Activated CD4-positive, alpha-beta T cell treated with anti-CD3 and anti-CD28 coated beads, Interleukin-2, amount 10 ng/mL, durations not matched to agents 24 days and 14 days (primary cell): ENCODE results near the gene GAREM1. TPM values are rescaled to one million over a fixed set of nuclear protein-coding genes. Genes with fewer than 3 reads are reported as not detected.

Source experiments
- DNase-seq: peaks from one replicate; pipeline ENCODE4 v3.0.0; 2022
- H3K27ac Mint-ChIP-seq: one replicate; pipeline ENCODE4 v1.8.0; 2022; ENCODE audit warnings: mild to moderate bottlenecking, mixed read lengths
- H3K27me3 Mint-ChIP-seq: one replicate; pipeline ENCODE4 v1.8.0; 2022; ENCODE audit warnings: mixed read lengths
- H3K36me3 Mint-ChIP-seq: one replicate; pipeline ENCODE4 v1.8.0; 2022; ENCODE audit warnings: low read depth, mild to moderate bottlenecking, mixed read lengths
- H3K4me1 Mint-ChIP-seq: one replicate; pipeline ENCODE4 v1.8.0; 2021; ENCODE audit warnings: mixed read lengths
- H3K4me3 Mint-ChIP-seq: one replicate; pipeline ENCODE4 v1.8.0; 2022; ENCODE audit warnings: mild to moderate bottlenecking, moderate library complexity, mixed read lengths
- H3K9me3 Mint-ChIP-seq: one replicate; pipeline ENCODE4 v1.8.0; 2021; ENCODE audit warnings: mixed read lengths
- intact Hi-C: fragments of 100-400 bp; cut with micrococcal nuclease; formaldehyde crosslinking; loops from one replicate; pipeline ENCODE4 v1.15.1; 2023
- total RNA-seq: library from RNA; stranded (reverse); gene quantifications from 2 replicates; pipeline ENCODE4 v1.2.3, GENCODE V29; 2022

GAREM1 gene
- total RNA-seq, 1 donor from 2014 or later, result not detected

DNA sequence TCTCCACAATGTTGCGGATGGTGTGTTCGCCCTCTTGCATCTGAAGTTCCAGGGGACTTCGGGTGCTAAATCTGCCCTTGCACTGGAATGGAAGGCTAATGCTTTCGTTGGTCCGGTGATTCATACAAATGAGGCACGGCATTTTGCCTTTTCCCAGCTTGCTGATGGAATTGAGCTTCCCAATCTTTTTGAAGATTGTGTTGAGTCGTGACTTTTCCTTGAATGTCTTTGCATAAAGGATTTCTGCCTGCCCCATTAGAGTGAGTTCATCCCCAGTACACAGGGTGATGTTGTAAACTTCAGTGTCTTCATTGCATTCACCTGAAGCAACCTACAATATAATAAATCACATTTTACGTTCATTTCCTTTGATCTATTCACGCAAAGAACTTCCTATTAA, 182.8 kb downstream of the GAREM1 start:
- Mint-ChIP-seq H3K36me3 (no peaks in the 10 kb centered on the region), H3K4me3 (no peak overlapping the region), H3K4me1 (no peaks in the 10 kb centered on the region), H3K9me3 (no peaks in the 10 kb centered on the region), H3K27ac (no peak overlapping the region), H3K27me3 (peaks cover 2% of the 10 kb centered on the region)
- no peak for DNase-seq
- intact Hi-C loops, result no loop called here

DNA sequence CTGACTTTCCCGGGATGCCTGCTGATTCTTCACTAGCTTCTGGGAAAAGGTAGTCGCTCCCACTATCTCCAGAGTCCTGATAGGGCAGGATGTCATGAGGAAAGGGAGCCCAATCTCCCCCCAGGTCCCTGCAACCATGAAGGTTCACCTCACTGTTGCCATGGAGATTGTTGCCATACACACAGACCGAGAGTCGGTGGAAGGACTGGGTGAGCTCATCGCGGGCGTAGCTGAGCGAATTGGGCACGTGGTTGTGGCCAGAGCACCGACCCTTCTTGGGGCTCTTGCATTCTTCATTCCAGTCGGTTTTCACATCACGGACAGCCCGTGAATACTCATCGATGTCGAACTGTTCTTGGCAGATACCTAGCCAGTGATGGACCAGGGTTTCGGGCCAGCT, 183.4 kb downstream of the GAREM1 start:
- intact Hi-C loops, result no loop called here
- Mint-ChIP-seq H3K27ac (no peak overlapping the region), H3K9me3 (no peaks in the 10 kb centered on the region), H3K36me3 (no peaks in the 10 kb centered on the region), H3K4me1 (no peaks in the 10 kb centered on the region), H3K4me3 (no peak overlapping the region), H3K27me3 (peaks cover 2% of the 10 kb centered on the region)
- no peak for DNase-seq

DNA sequence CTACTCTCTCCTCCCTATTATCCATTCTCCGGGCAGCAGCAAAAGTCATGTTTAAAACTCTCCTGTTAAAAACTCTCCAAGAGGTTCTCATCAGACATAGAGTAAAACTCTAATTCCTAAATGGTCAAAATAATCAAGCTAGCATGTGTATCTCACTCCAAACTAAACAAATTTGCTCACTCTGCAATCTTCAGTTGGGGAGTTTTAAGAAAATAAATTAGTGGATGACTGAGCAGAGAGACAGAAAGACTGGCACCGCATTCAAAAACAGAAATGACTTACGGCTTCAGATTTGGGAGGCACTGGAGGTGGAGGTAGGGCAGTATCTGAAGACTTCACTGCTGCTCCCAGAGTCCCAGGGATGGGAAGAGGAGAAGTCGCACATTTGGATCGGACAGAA, 183.9 kb downstream of the GAREM1 start:
- no peaks in the 10 kb centered on the region for H3K36me3 Mint-ChIP-seq
- no peaks in the 10 kb centered on the region for H3K9me3 Mint-ChIP-seq
- no peak overlapping the region for H3K4me3 Mint-ChIP-seq
- no peaks in the 10 kb centered on the region for H3K4me1 Mint-ChIP-seq
- DNase-seq, result no peak
- H3K27ac Mint-ChIP-seq, result no peak overlapping the region
- peaks cover 2% of the 10 kb centered on the region for H3K27me3 Mint-ChIP-seq
- intact Hi-C loops, result no loop called here

DNA sequence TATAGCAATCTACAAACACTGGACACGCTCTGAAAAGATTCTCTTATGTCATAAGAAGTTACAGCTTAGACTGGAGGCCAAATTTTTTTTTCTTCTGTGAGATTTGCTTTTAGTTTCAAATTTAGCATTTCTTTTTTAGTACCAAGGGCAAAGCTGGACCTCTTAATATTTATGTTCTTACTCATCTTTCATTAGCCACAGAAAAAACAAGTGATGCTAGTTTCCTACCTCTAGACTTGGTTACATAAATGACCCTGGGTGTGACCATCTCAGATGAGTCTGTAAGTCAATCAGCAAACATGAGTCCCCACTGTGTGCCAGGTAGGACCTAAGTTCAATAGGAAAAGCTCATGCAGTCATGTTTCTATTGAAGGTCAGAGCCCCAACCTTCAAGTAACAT, 186.4 kb downstream of the GAREM1 start:
- DNase-seq, result no peak
- Mint-ChIP-seq H3K27ac (no peak overlapping the region), H3K36me3 (no peaks in the 10 kb centered on the region), H3K4me1 (no peaks in the 10 kb centered on the region), H3K27me3 (no peaks in the 10 kb centered on the region), H3K9me3 (no peaks in the 10 kb centered on the region), H3K4me3 (no peak overlapping the region)
- intact Hi-C loops, result no loop called here

DNA sequence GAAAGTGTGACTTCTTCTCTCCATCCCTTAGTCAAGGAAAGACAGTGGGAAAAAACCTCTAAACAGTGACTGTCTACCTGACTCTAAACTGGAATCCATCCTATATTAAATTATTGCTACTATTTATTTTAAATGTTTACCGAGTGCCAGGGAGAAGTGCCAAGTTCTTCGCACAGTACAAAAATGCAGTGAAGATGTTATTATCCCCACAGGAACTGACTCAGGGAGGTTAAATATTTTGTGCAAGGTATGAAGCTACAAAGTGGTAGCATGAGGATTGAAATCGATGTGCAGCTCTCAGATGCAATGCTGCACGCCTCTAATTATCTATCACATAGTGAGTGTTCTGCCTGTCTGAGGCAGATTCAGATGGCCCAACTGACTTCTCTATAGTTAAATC, 189.8 kb downstream of the GAREM1 start:
- H3K4me1 Mint-ChIP-seq, result no peaks in the 10 kb centered on the region
- DNase-seq, result no peak
- H3K9me3 Mint-ChIP-seq, result no peaks in the 10 kb centered on the region
- no peak overlapping the region for H3K4me3 Mint-ChIP-seq
- no peak overlapping the region for H3K27ac Mint-ChIP-seq
- H3K27me3 Mint-ChIP-seq, result peaks cover 7% of the 10 kb centered on the region
- intact Hi-C loops, result no loop called here
- H3K36me3 Mint-ChIP-seq, result no peaks in the 10 kb centered on the region

DNA sequence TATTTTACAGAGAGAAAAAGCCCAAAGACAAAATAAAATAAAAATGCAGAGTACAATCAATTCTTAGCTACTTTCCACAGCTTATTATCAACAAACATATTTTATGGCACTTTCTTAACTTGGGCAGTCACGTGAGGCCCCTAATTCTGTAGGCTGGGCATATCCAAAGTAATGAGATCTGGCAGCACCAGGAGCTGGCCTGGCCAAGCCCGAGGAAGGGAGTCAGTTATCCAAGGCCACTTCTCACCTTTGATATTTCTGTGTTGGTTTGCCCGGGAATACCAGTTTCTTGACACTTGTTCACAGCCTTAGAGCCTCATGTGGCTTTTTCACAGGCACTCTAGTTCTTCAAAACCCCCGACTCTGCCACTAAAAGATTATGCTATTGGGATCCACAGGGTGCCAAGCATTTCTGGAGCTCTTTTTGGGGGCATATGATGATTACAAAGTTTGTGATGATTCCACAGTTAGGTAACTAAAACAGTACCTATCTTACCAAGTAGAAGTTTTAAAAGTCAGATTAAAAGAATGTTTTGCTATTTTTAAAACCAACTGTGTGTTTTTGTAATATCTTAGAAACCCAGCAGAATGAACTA, 190.4 kb downstream of the GAREM1 start:
- Mint-ChIP-seq H3K9me3 (no peaks in the 10 kb centered on the region), H3K27ac (no peak overlapping the region), H3K27me3 (peaks cover 7% of the 10 kb centered on the region), H3K4me1 (no peaks in the 10 kb centered on the region), H3K36me3 (no peaks in the 10 kb centered on the region), H3K4me3 (no peak overlapping the region)
- intact Hi-C loops, result no loop called here
- DNase-seq, result no peak

DNA sequence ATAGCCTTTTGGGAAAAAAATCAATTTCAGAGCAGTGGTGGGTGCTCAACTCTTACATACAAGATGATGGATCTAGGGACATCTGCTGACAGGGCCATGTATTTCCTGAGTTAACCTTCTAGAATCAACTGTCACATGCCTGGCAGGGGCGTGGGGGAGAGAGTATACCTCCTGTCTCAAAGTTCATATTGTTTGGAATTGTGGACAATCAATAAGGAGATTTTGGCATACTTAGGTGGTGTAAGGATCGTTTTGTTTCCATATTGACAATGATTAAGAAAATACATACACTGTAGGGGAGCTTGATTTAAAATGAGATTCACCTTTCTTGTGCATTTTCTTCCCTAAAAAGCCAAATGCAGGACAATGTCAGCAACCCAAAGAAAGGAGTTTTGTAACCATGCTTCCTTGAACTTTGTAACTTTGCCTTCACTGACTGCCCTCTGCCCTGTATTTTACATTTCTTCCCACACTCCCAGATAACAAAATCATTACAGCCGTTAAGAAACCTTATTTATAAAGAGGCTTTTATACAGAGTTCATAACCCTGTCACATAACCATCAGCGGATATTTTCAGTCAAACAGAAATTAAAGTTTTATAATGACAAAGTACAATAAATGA, 192.4 kb downstream of the GAREM1 start:
- H3K4me3 Mint-ChIP-seq, result no peak overlapping the region
- peaks cover 7% of the 10 kb centered on the region for H3K27me3 Mint-ChIP-seq
- no peak overlapping the region for H3K27ac Mint-ChIP-seq
- no peaks in the 10 kb centered on the region for H3K9me3 Mint-ChIP-seq
- no peaks in the 10 kb centered on the region for H3K36me3 Mint-ChIP-seq
- no peak for DNase-seq
- intact Hi-C loops, result no loop called here
- H3K4me1 Mint-ChIP-seq, result no peaks in the 10 kb centered on the region

DNA sequence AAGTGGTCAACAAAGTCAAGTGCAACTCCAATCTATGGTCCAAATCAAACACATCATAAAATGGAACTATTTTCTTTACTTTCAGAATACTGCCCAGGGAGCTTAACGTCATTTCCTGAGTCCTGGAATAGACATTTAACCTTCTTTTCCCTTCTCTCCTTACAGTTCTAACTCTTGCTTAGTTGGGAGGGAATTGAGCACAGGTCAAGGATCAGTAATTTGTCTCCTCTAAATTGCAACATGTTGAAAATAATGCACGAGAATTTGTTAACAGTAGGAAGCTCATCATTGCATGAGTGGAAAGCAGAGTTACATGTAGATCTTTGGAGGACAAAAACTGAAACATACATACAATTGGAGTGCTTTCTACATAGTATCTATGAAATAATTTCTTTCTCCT, 193.1 kb downstream of the GAREM1 start:
- intact Hi-C loops, result no loop called here
- H3K27me3 Mint-ChIP-seq, result peaks cover 7% of the 10 kb centered on the region
- no peak for DNase-seq
- H3K9me3 Mint-ChIP-seq, result no peaks in the 10 kb centered on the region
- H3K27ac Mint-ChIP-seq, result no peak overlapping the region
- H3K4me1 Mint-ChIP-seq, result no peaks in the 10 kb centered on the region
- H3K36me3 Mint-ChIP-seq, result no peaks in the 10 kb centered on the region
- H3K4me3 Mint-ChIP-seq, result no peak overlapping the region

DNA sequence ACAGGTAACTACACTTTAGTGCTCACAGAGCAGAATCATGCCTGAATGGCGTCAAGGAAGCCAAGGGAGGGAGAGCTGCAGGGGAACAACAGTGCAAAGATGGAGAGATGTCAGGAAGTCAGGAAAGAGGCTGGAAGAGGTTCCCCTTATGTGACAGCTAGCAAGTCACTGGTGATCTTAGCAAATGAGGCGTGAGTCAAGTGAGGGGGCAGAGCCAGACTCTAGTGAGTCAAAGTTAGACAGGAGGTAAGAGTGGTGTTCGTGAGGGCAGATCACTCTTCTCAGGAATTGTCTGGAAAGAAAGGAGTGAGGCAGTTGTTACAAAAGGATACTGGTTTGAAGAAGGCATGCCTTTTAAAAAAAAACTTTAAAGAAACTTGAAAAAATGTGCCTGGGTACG, 193.8 kb downstream of the GAREM1 start:
- H3K9me3 Mint-ChIP-seq, result no peaks in the 10 kb centered on the region
- peaks cover 7% of the 10 kb centered on the region for H3K27me3 Mint-ChIP-seq
- H3K36me3 Mint-ChIP-seq, result no peaks in the 10 kb centered on the region
- no peaks in the 10 kb centered on the region for H3K4me1 Mint-ChIP-seq
- intact Hi-C loops, result no loop called here
- H3K27ac Mint-ChIP-seq, result no peak overlapping the region
- H3K4me3 Mint-ChIP-seq, result no peak overlapping the region
- DNase-seq, result no peak

DNA sequence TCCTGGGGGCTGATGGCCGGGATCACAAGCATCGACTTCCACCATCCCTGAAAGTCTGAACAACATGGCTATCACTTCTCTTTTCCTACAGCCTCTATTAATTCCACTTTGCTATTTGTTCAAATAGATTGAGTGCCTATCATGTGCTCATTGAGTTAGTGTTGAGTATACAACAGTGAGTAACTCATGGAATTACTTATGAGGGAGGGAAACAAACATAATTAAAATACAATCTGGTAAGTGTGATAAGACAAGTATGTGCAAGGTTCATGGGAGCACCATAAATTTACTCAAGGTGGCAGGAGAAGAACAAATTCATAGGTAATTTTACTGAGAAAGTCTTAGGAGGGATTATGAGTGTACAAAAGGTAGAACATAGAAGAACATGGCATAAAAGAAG, 194.4 kb downstream of the GAREM1 start:
- Mint-ChIP-seq H3K36me3 (no peaks in the 10 kb centered on the region), H3K9me3 (no peaks in the 10 kb centered on the region), H3K4me3 (no peak overlapping the region), H3K4me1 (no peaks in the 10 kb centered on the region), H3K27ac (no peak overlapping the region), H3K27me3 (peaks cover 7% of the 10 kb centered on the region)
- intact Hi-C loops, result no loop called here
- DNase-seq, result no peak

DNA sequence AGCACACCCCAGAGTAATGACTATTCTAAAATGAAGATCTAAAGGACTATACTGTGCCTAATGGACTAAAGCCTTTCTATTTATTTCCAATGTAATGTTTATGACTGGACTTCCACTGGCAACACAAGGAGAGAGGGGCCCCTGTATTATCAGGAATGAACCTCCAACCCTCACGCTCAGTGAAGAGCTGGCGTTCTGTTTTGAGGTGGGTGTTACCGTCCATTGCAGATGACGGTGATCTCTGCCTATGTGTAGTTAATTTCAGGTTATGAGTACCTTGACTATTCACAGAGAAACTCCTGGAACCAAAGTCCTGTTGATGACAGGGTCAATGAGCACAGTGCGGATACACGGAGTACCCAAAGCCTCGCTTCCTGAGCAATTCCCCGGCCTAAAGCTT, 195.5 kb downstream of the GAREM1 start:
- H3K27me3 Mint-ChIP-seq, result peaks cover 7% of the 10 kb centered on the region
- H3K36me3 Mint-ChIP-seq, result no peaks in the 10 kb centered on the region
- no peak for DNase-seq
- intact Hi-C loops, result no loop called here
- no peaks in the 10 kb centered on the region for H3K9me3 Mint-ChIP-seq
- H3K27ac Mint-ChIP-seq, result no peak overlapping the region
- H3K4me3 Mint-ChIP-seq, result no peak overlapping the region
- no peaks in the 10 kb centered on the region for H3K4me1 Mint-ChIP-seq

DNA sequence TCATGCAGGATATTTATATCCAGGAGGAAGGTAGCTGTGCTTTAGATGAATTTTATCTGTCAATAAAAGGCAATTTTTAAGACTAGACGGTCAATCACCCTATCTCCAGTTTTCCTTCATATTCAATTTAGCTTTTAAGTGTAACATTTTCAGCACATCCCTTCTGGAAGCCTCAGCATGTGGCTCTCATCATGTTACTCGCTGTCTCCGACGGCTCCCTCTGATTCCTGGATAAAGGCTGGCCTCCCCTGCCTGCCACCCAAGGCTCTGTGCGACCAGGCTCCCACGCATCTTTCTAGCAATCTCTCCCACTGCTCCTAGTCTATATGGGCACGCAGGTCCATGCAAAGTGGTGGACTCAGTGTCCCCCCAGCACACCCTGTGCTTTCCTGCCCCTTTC, 196.4 kb downstream of the GAREM1 start:
- Mint-ChIP-seq H3K27me3 (peaks cover 7% of the 10 kb centered on the region), H3K27ac (no peak overlapping the region), H3K4me3 (no peak overlapping the region), H3K4me1 (no peaks in the 10 kb centered on the region), H3K9me3 (no peaks in the 10 kb centered on the region), H3K36me3 (no peaks in the 10 kb centered on the region)
- DNase-seq, result no peak
- intact Hi-C loops, result loop anchor here (5.0 kb wide), 1 partner anchor 198 kb away; the partner anchor contains the start of gene GAREM1

DNA sequence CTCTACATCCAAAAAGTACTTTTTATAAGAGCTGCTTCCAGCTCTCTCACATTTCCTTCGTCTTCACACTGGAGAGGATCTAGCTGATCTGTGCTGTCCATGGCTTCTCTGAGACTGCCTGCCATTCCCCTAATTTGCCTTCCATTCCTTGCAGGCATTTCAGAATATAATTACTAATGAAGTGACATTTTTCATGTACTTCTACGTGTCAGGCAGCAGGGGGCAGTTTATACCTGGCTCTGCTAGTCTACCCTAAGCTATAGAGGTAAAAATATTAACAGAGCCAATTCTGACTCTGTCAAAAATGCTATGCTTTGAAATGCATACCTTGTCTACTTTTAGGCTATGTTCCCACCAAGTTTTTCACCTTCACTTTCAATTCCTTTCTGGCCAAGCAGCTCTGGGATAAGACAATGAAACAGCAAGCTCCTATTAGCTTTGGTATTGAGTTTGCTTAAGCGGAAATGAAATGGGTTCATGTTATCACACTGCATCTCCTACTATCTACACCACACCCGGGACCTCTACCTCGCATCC, 198.9 kb downstream of the GAREM1 start:
- DNase-seq, result peak; percentile 60
- no peaks in the 10 kb centered on the region for H3K9me3 Mint-ChIP-seq
- H3K27ac Mint-ChIP-seq, result no peak overlapping the region
- peaks cover 5% of the 10 kb centered on the region for H3K27me3 Mint-ChIP-seq
- no peaks in the 10 kb centered on the region for H3K36me3 Mint-ChIP-seq
- no peaks in the 10 kb centered on the region for H3K4me1 Mint-ChIP-seq
- intact Hi-C loops, result loop anchor here (2.0 to 5.0 kb wide), 2 partner anchors 201 to 281 kb away; partner anchors contain the start of gene GAREM1
- H3K4me3 Mint-ChIP-seq, result no peak overlapping the region

DNA sequence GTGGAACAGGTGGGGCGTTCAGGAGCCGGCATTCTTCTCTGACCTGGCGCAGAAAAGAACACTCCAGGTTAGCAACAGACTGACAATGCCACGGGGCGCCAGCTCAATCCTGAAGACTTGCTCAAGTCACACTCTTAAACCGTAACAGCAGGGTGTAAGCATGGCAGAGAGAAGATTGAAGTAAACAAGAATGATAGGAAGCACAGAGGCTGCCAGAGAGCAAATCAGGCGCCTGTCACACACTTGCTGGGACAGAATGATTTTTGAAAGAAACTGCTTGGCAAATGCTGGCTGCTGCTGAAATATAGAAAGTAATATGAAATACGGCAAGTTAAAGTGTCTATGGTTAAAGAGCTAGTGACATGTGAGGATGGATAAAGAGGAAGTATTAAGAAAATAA, 200.3 kb downstream of the GAREM1 start:
- H3K9me3 Mint-ChIP-seq, result no peaks in the 10 kb centered on the region
- DNase-seq, result no peak
- no peaks in the 10 kb centered on the region for H3K4me1 Mint-ChIP-seq
- no peaks in the 10 kb centered on the region for H3K27me3 Mint-ChIP-seq
- H3K27ac Mint-ChIP-seq, result no peak overlapping the region
- no peaks in the 10 kb centered on the region for H3K36me3 Mint-ChIP-seq
- no peak overlapping the region for H3K4me3 Mint-ChIP-seq
- intact Hi-C loops, result loop anchor here (2.0 to 5.0 kb wide), 2 partner anchors 202 to 282 kb away; partner anchors contain the start of gene GAREM1

DNA sequence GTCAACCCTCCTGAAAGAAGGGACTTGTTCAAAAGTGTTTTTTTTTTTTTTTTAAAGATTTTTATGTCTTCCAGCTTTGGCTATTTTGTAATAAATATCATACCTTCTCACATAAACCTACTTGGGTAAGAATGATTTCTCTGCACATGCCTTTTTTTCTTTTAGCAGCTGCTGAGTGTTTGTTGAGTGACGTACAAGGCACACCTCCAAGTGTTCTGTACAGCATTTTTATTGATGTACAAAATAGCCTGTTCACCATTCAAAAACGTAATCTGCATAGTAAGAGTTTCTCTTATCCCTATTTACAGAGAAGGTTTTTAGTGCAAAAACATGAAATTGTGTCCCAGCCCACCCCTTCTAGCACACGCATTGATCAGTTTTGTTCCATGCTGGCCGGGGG, 203.2 kb downstream of the GAREM1 start:
- H3K36me3 Mint-ChIP-seq, result no peaks in the 10 kb centered on the region
- intact Hi-C loops, result no loop called here

More for the DNA sequence above, 203.2 kb downstream of the GAREM1 start:
- H3K4me3 Mint-ChIP-seq, result no peak overlapping the region
- no peaks in the 10 kb centered on the region for H3K4me1 Mint-ChIP-seq
- no peak overlapping the region for H3K27ac Mint-ChIP-seq
- DNase-seq, result no peak
- no peaks in the 10 kb centered on the region for H3K9me3 Mint-ChIP-seq
- peaks cover 4% of the 10 kb centered on the region for H3K27me3 Mint-ChIP-seq
